WERI-Rb-1 (cell line): ENCODE results near the gene ATXN1.

ENCODE experiments used
- DNase-seq: peaks from one replicate; pipeline ENCODE4 v3.0.0-alpha.2; 2020
- H3K27ac ChIP-seq: fragments of 250-450 bp; sonication (Bioruptor Pico); 2 replicates; pipeline ENCODE4 v1.5.1; 2020; ENCODE audit warnings: mild to moderate bottlenecking, moderate library complexity
- H3K27me3 ChIP-seq: fragments of 250-450 bp; sonication (Bioruptor Pico); 2 replicates; pipeline ENCODE4 v1.5.1; 2021; ENCODE audit warnings: mild to moderate bottlenecking, low read depth, moderate library complexity; ENCODE audit not compliant: insufficient read depth, severe bottlenecking
- H3K36me3 ChIP-seq: fragments of 250-450 bp; sonication (Bioruptor Pico); 2 replicates; pipeline ENCODE4 v1.5.1; 2020; ENCODE audit warnings: mild to moderate bottlenecking, moderate library complexity
- H3K4me3 ChIP-seq: 2 replicates; pipeline ENCODE4 v1.5.1; 2011; ENCODE audit warnings: low read depth, mild to moderate bottlenecking, control low read depth, low read length
- H3K9me3 ChIP-seq: fragments of 250-450 bp; sonication (Bioruptor Pico); 2 replicates; pipeline ENCODE4 v1.5.1; 2021; ENCODE audit warnings: mild to moderate bottlenecking, moderate library complexity; ENCODE audit not compliant: severe bottlenecking
- CTCF ChIP-seq: IDR thresholded peaks from 2 replicates; pipeline ENCODE4 v1.5.1; 2011; ENCODE audit warnings: low read depth, mild to moderate bottlenecking, control low read depth, inconsistent platforms, low read length

Gene ATXN1

DNA sequence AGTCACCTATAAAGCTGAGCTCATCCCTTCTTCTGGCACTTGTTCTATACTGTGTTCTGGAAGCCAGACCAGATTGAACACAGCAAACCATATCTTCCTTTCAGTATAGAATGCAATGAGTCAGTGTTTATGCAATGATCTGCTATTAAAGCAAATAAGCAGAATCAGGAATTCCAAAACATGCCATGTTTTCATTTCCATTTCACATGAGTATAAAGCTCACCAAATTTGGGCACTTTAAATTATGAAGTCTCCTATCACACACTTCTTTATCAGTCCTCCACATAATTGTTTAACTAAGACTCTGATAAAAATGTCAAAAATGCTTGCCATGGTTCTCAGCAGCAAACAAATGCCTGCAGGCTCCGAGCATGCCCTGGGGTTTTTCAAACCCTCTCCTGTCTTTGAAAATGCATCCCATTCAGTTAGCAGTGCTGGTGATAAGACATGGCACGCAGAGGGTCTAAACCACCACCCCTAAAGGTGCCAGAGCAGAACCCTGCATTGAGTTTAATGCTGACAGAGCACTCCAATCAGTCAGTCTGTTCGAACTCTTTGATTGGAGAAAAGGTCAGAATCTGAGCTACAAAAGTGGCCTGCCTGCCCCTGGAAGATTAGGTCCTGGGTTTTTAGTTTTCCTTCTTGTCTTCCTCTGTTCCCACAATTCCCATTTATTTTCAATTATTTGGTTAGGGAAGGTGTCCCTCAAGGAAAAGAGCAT, 288.8 kb downstream of the ATXN1 start:
- TF ChIP-seq CTCF, result no peak
- Histone ChIP-seq H3K27ac (no peak overlapping the region), H3K9me3 (peaks cover 3% of the 10 kb centered on the region), H3K36me3 (no peaks in the 10 kb centered on the region), H3K4me3 (no peak overlapping the region), H3K27me3 (no peaks in the 10 kb centered on the region)
- no peak for DNase-seq

GRCh38 chr6:16471910-16472297, 289.4 kb downstream of the ATXN1 start:
- peak overlapping the region; percentile 15; the same call in 1 of the 2 replicates for H3K4me3 ChIP-seq
- no peaks in the 10 kb centered on the region for H3K36me3 ChIP-seq
- H3K27ac ChIP-seq, result peak overlapping the region; percentile 41
- peaks cover 3% of the 10 kb centered on the region for H3K9me3 ChIP-seq
- no peak for TF ChIP-seq CTCF
- no peaks in the 10 kb centered on the region for H3K27me3 ChIP-seq
- no peak for DNase-seq

DNA sequence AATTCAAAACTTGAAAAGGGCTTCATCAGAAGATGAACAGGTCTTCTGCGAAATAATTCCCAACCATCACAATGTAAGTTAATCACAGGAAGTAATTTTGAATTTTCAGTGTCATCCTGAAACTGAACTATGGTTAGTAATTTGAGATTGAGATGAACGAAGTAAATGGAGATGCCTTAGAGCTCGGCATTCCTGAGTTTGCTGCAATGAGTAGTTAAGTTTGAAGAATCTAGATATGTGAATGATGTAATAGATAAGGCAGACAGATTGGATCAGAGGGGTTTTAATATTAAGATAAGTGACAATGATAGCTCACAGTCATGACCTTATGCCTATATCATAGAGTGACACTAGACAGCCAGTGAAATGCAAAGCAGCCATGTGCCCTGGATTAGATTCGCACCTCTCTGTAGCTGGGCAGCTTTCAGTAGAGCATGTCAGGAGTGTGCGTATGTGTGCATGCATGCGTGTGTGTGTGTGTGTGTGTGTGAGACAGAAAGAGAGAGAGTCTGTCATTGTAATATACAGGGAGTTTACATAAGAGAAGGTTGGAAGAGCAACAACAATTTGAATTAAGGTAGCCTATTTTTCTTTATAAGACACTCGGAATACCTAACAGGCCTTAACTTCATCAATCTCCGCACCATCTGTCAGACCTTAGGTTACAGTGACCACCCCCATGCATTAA, 289.9 kb downstream of the ATXN1 start:
- Histone ChIP-seq H3K36me3 (no peaks in the 10 kb centered on the region), H3K4me3 (peak overlapping the region; percentile 15; the same call in 1 of the 2 replicates), H3K27ac (peak overlapping the region; percentile 41), H3K9me3 (peaks cover 3% of the 10 kb centered on the region), H3K27me3 (no peaks in the 10 kb centered on the region)
- TF ChIP-seq CTCF, result no peak
- peak; percentile 71 for DNase-seq

GRCh38 chr6:16470502-16471221, 290.6 kb downstream of the ATXN1 start:
- Histone ChIP-seq H3K9me3 (peaks cover 3% of the 10 kb centered on the region), H3K27me3 (no peaks in the 10 kb centered on the region), H3K27ac (peak overlapping the region; percentile 41), H3K36me3 (no peaks in the 10 kb centered on the region), H3K4me3 (no peak overlapping the region)
- no peak for TF ChIP-seq CTCF
- peak; percentile 25 for DNase-seq

DNA sequence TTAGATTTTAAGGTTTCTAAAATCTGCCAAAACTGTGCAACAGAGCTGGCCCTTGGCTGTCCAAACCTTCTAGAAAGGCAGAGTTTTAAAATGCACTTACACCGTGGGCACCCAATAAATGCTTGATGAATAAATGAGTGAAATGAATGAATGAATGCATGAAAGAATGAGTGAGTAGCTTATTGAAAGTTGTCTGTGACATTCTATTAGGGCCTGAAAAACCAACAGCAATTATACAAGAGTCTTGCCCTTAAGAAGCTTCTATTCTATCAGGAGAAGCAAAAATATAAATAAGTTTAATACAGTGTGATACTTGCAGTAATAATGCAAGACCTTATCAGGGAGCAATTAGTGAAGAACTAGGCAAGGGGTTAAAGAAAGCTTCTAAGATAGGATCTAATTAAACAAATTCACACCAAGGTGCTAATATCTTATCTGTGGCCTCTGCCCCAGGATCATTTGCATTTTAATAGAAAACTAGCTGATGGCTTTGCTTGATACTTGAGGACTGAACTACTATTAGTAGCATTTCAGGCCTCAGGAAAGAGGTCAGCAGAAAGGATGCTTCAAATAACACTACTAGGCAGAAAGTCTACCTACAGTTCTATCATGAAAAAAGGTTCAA, 292.2 kb downstream of the ATXN1 start:
- DNase-seq, result no peak
- no peaks in the 10 kb centered on the region for H3K27me3 ChIP-seq
- H3K36me3 ChIP-seq, result no peaks in the 10 kb centered on the region
- no peak overlapping the region for H3K4me3 ChIP-seq
- peaks cover 3% of the 10 kb centered on the region for H3K9me3 ChIP-seq
- TF ChIP-seq CTCF, result no peak
- H3K27ac ChIP-seq, result no peak overlapping the region
